ENCODE data around the gene PLCH1.

DNA sequence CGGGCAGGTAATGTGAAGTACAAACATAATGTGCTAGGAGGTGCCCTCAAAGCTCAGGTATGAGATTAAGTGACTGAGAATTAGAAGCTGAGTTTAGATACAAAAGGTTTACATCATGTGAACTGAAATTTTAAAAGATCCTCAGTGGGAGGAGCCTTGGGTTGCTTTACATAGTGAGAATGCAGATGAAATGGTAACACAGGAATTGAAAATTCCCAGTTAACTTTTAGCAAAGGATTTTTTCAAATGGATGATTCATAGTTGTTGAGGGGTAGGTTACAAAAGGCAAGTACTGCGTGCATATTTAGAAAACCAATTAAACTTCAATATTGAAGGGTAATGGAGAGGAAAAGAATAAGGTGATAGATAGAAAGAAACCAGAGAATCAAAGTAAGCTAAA is 157.3 kb downstream of the PLCH1 start:
- TF ChIP-seq, protein P1, sequence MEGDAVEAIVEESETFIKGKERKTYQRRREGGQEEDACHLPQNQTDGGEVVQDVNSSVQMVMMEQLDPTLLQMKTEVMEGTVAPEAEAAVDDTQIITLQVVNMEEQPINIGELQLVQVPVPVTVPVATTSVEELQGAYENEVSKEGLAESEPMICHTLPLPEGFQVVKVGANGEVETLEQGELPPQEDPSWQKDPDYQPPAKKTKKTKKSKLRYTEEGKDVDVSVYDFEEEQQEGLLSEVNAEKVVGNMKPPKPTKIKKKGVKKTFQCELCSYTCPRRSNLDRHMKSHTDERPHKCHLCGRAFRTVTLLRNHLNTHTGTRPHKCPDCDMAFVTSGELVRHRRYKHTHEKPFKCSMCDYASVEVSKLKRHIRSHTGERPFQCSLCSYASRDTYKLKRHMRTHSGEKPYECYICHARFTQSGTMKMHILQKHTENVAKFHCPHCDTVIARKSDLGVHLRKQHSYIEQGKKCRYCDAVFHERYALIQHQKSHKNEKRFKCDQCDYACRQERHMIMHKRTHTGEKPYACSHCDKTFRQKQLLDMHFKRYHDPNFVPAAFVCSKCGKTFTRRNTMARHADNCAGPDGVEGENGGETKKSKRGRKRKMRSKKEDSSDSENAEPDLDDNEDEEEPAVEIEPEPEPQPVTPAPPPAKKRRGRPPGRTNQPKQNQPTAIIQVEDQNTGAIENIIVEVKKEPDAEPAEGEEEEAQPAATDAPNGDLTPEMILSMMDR (IDR thresholded peaks at IDR 0.05): no peak
- no peak for TF ChIP-seq POLR2A (IDR thresholded peaks at IDR 0.05)

Data from uterus (tissue), 2 donors.